ENCODE data around the gene SUV39H1. TPM values are rescaled to one million over a fixed set of nuclear protein-coding genes. Genes with fewer than 3 reads are reported as not detected.

Gene SUV39H1
- total RNA-seq, 1 experiment from 2014 or later, result 16.5 TPM

- TF ChIP-seq FOXK1 (CRISPR knock-in tag; IDR thresholded peaks at IDR 0.05) (no peak), ZNF512 (CRISPR knock-in tag; IDR thresholded peaks at IDR 0.05; ENCODE audit: borderline replicate concordance) (no peak), ZNF138 (CRISPR knock-in tag; conservative IDR thresholded peaks at IDR 0.05) (no peak), CBFB (CRISPR knock-in tag; IDR thresholded peaks at IDR 0.05; ENCODE audit: low read depth) (no peak), ZNF425 (CRISPR knock-in tag; conservative IDR thresholded peaks at IDR 0.05) (no peak), E2F1 (CRISPR knock-in tag; IDR thresholded peaks at IDR 0.05) (no peak), SP1 (CRISPR knock-in tag; conservative IDR thresholded peaks at IDR 0.05) (no peak), MXD4 (CRISPR knock-in tag; IDR thresholded peaks at IDR 0.05; ENCODE audit: borderline replicate concordance) (no peak), IRF1 (CRISPR knock-in tag; IDR thresholded peaks at IDR 0.05) (no peak), NFYB (CRISPR knock-in tag; conservative IDR thresholded peaks at IDR 0.05; ENCODE audit: low read depth) (no peak), JAZF1 (CRISPR knock-in tag; IDR thresholded peaks at IDR 0.05) (no peak), ERG (CRISPR knock-in tag; IDR thresholded peaks at IDR 0.05) (no peak), USF2 (CRISPR knock-in tag; IDR thresholded peaks at IDR 0.05) (no peak)
Observed at GRCh38 chrX:48683411-48683982, 13.0 kb upstream of the SUV39H1 start, which contains the start of gene WAS (continued).

GRCh38 chrX:48684134-48684533 lies 12.4 kb upstream of the SUV39H1 start:
- Mint-ChIP-seq H3K4me3 (no peak overlapping the region), H3K4me1 (peaks cover 5% of the 10 kb centered on the region; the same call in 1 of the 2 replicates)
- no peak for TF ChIP-seq NFATC4 (CRISPR knock-in tag; IDR thresholded peaks at IDR 0.05)
- TF ChIP-seq ZNF425 (CRISPR knock-in tag; conservative IDR thresholded peaks at IDR 0.05), result no peak
- no peak for TF ChIP-seq GTF2I (CRISPR knock-in tag; conservative IDR thresholded peaks at IDR 0.05)
- no peak for TF ChIP-seq ESRRA (CRISPR knock-in tag; IDR thresholded peaks at IDR 0.05; ENCODE audit: borderline replicate concordance)
- no peak for TF ChIP-seq AFF4 (CRISPR knock-in tag; IDR thresholded peaks at IDR 0.05; ENCODE audit: borderline replicate concordance)
- TF ChIP-seq E2F5 (CRISPR knock-in tag; IDR thresholded peaks at IDR 0.05), result no peak
- no peak for TF ChIP-seq EMX1 (CRISPR knock-in tag; IDR thresholded peaks at IDR 0.05)
- TF ChIP-seq MXD4 (CRISPR knock-in tag; IDR thresholded peaks at IDR 0.05; ENCODE audit: borderline replicate concordance), result no peak
- no peak for TF ChIP-seq ZNF232 (CRISPR knock-in tag; IDR thresholded peaks at IDR 0.05)
- TF ChIP-seq SP1 (CRISPR knock-in tag; conservative IDR thresholded peaks at IDR 0.05), result no peak
- TF ChIP-seq FOXK1 (CRISPR knock-in tag; IDR thresholded peaks at IDR 0.05), result no peak
- no peak for TF ChIP-seq ZNF138 (CRISPR knock-in tag; conservative IDR thresholded peaks at IDR 0.05)

More at GRCh38 chrX:48684134-48684533, 12.4 kb upstream of the SUV39H1 start:
- Mint-ChIP-seq H3K27me3 (ENCODE audit: low read depth) (peaks cover 10% of the 10 kb centered on the region), H3K9me3 (no peaks in the 10 kb centered on the region), H3K27ac (no peak overlapping the region), H3K36me3 (no peaks in the 10 kb centered on the region)
- CTCF ChIA-PET, result interaction anchor here (1.3 kb wide), 1 partner anchor 11 kb away, joined by 3 read pairs; no protein-coding TSS in a partner anchor
- POLR2A ChIA-PET, result no interaction called here
- no peak for DNase-seq (ENCODE audit: low spot score)
- ATAC-seq, result no peak

All from WTC11 (cell line).